Central memory CD8-positive, alpha-beta T cell (primary cell): Measurements from ENCODE around the gene NFYC.

ENCODE experiments used
- ATAC-seq: fragments of 150-1000 bp; cut with Tn5 transposase; replicated peaks from 2 replicates; pipeline ENCODE4 v1.10.0; 2022; ENCODE audit warnings: mild to moderate bottlenecking, moderate FRiP score, moderate number of reproducible peaks; ENCODE audit not compliant: poor library complexity, severe bottlenecking; ENCODE audit errors: extremely low read depth
- DNase-seq, 2 donors: peaks; one replicate each; pipeline ENCODE4 v3.0.0; 2021; ENCODE audit warnings: low spot score in 2 of 2
- H3K27ac Mint-ChIP-seq: one replicate; pipeline ENCODE4 v1.8.0; 2022; ENCODE audit warnings: low read depth, mild to moderate bottlenecking, moderate library complexity, mixed read lengths
- H3K27me3 Mint-ChIP-seq: one replicate; pipeline ENCODE4 v1.8.0; 2022; ENCODE audit warnings: mixed read lengths
- H3K36me3 Mint-ChIP-seq: one replicate; pipeline ENCODE4 v1.8.0; 2022; ENCODE audit warnings: mild to moderate bottlenecking, moderate library complexity, mixed read lengths; ENCODE audit not compliant: insufficient read depth
- H3K4me1 Mint-ChIP-seq: one replicate; pipeline ENCODE4 v1.8.0; 2022; ENCODE audit warnings: mixed read lengths
- H3K4me3 Mint-ChIP-seq: one replicate; pipeline ENCODE4 v1.8.0; 2022; ENCODE audit warnings: mild to moderate bottlenecking, moderate library complexity, mixed read lengths
- H3K9me3 Mint-ChIP-seq: one replicate; pipeline ENCODE4 v1.8.0; 2022; ENCODE audit warnings: mixed read lengths

The NFYC gene

DNA sequence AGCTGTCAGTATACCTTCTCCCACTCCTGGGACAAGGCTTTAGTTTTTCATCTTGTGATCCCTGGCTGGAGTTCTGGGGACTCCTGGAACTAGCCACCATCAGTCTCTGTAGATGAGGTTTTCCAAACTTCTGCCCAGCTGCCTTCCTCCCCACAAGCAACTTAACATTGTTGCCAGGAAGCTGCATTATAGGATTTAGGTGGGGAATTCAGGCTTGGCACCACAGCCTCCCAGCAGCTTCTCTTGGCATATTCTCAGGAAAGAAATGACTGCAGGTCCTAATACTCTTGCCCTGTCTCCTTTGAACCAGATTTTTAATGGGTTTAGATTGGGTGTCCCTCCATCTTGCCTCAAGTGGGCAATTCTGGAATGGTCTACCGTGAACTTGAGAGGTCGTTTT, 73.5 kb downstream of the NFYC start:
- ATAC-seq (no peak), DNase-seq (no peak)
- Mint-ChIP-seq H3K27me3 (no peaks in the 10 kb centered on the region), H3K27ac (no peak overlapping the region), H3K4me3 (no peak overlapping the region), H3K36me3 (peaks cover 41% of the 10 kb centered on the region), H3K9me3 (no peaks in the 10 kb centered on the region), H3K4me1 (peaks cover 17% of the 10 kb centered on the region)

- Mint-ChIP-seq H3K4me1 (peaks cover 17% of the 10 kb centered on the region), H3K36me3 (peaks cover 44% of the 10 kb centered on the region), H3K9me3 (no peaks in the 10 kb centered on the region), H3K27me3 (no peaks in the 10 kb centered on the region), H3K27ac (no peak overlapping the region), H3K4me3 (no peak overlapping the region)
- DNase-seq (no peak), ATAC-seq (no peak)
These were observed 74.5 kb downstream of the NFYC start for GRCh38 chr1:40766017-40766416.

- DNase-seq (no peak), ATAC-seq (no peak)
- peaks cover 17% of the 10 kb centered on the region for H3K4me1 Mint-ChIP-seq
- no peak overlapping the region for H3K4me3 Mint-ChIP-seq
- no peaks in the 10 kb centered on the region for H3K9me3 Mint-ChIP-seq
- H3K36me3 Mint-ChIP-seq: peaks cover 49% of the 10 kb centered on the region
- no peaks in the 10 kb centered on the region for H3K27me3 Mint-ChIP-seq
- no peak overlapping the region for H3K27ac Mint-ChIP-seq
These were observed 75.1 kb downstream of the NFYC start for GRCh38 chr1:40766560-40766959.

DNA sequence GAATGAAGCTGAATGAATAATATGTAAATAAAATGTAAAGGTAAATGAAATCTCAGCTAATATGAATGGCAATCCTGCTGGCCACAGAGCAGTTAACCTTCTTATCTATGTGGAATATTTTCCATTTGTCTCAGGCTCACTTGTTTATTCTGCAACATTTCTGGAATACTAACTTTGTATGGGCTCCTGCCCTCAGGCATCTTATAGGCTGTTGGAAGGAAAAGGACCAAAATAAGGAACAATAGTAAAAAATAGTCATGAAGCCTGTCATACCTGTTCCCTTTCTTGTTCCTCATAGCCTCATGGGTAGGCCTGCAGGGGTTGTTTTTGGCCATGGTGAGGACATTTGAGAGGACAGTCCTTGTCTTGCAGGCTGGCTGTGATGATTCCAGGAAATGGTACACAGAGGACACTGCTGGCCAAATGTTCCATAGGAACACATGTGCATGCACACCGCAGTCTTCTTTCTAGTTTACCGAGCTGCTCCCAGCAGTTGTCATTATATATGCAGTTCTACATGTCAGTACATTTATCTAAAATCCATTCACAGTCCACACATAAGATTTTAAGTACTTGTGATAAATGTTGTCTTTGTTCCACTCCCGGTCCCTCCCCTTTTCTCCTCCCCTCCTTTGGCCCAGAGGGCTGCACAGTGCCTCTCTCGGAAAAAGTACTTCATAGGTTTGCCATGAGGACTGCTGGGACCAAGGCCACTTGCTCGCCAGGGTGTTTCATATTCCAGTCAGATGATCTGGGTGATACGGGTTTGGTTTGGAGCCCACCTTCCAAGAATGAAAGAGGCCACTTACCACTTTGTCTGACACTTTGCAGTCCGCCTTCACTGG, 76.9 kb downstream of the NFYC start:
- H3K27me3 Mint-ChIP-seq: no peaks in the 10 kb centered on the region
- ATAC-seq: no peak
- no peaks in the 10 kb centered on the region for H3K9me3 Mint-ChIP-seq

DNA sequence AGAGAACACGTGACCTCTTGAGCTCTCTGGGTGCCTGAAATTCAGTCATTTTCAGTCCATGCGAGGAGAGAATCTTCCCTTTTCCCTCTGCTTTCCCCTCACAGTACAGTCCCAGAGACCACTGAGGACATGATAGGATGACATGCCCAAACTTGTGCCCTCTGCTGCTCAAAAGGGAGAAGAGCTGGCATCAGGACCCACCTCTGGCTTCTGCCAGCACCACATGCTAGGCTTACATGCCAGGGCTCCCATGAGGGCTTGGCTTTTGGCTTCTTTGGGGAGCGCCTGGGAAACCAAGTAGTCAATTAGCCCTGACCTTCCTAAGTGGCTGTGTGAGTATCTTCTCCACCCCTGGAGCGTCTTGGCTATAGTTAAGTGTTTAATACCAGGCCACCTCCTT, 78.3 kb downstream of the NFYC start:
- DNase-seq (no peak), ATAC-seq (no peak)
- no peaks in the 10 kb centered on the region for H3K4me1 Mint-ChIP-seq
- H3K9me3 Mint-ChIP-seq: no peaks in the 10 kb centered on the region
- peaks cover 45% of the 10 kb centered on the region for H3K36me3 Mint-ChIP-seq
- no peaks in the 10 kb centered on the region for H3K27me3 Mint-ChIP-seq
- no peak overlapping the region for H3K27ac Mint-ChIP-seq
- no peak overlapping the region for H3K4me3 Mint-ChIP-seq

More for the DNA sequence above, 76.9 kb downstream of the NFYC start:
- H3K36me3 Mint-ChIP-seq: peaks cover 54% of the 10 kb centered on the region
- H3K4me1 Mint-ChIP-seq: peaks cover 11% of the 10 kb centered on the region
- no peak overlapping the region for H3K27ac Mint-ChIP-seq
- no peak overlapping the region for H3K4me3 Mint-ChIP-seq
- DNase-seq: no peak

DNA sequence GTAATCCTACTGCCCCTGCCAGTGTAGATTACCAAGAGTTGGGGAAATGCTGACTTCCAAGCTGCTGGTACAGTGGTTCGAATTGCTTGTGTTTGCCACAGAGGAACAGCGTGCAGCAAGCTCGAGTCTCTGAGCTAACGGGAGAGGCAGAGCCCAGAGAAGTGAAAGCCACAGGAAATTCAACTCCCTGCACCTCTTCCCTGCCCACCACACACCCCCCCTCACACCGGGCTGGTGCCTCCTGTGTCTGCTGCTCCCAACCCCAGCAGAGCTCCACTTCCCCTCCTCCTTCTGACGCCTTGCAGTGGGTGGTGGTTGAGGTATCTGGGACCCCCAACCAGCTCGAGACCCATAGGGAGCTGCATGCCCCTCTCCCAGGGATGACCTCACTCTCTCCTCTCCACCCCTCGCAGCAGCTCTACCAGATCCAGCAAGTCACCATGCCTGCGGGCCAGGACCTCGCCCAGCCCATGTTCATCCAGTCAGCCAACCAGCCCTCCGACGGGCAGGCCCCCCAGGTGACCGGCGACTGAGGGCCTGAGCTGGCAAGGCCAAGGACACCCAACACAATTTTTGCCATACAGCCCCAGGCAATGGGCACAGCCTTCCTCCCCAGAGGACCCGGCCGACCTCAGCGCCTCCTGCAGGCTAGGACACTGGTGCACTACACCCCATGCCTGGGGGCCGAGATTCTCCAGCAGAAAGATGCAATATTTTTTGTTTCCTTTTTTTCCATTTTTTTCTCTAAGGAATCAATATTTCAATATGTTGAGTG, 79.0 kb downstream of the NFYC start:
- Mint-ChIP-seq H3K4me1 (no peaks in the 10 kb centered on the region), H3K4me3 (no peak overlapping the region), H3K27ac (no peak overlapping the region), H3K36me3 (peaks cover 47% of the 10 kb centered on the region), H3K27me3 (no peaks in the 10 kb centered on the region), H3K9me3 (no peaks in the 10 kb centered on the region)
- ATAC-seq (no peak), DNase-seq (no peak)

- H3K27me3 Mint-ChIP-seq: no peaks in the 10 kb centered on the region
- DNase-seq: no peak
- peaks cover 39% of the 10 kb centered on the region for H3K36me3 Mint-ChIP-seq
- no peak for ATAC-seq
- no peaks in the 10 kb centered on the region for H3K9me3 Mint-ChIP-seq
- no peak overlapping the region for H3K4me3 Mint-ChIP-seq
- H3K27ac Mint-ChIP-seq: peak overlapping the region; percentile 35
- no peaks in the 10 kb centered on the region for H3K4me1 Mint-ChIP-seq
These were observed 80.8 kb downstream of the NFYC start for GRCh38 chr1:40772146-40772955.

- ATAC-seq (no peak), DNase-seq (no peak)
- peaks cover 32% of the 10 kb centered on the region for H3K36me3 Mint-ChIP-seq
- no peaks in the 10 kb centered on the region for H3K27me3 Mint-ChIP-seq
- no peak overlapping the region for H3K4me3 Mint-ChIP-seq
- no peaks in the 10 kb centered on the region for H3K4me1 Mint-ChIP-seq
- H3K27ac Mint-ChIP-seq: no peak overlapping the region
- H3K9me3 Mint-ChIP-seq: no peaks in the 10 kb centered on the region
These were observed 82.3 kb downstream of the NFYC start for GRCh38 chr1:40773748-40774265.

GRCh38 chr1:40774266-40774998, 82.9 kb downstream of the NFYC start:
- H3K4me1 Mint-ChIP-seq: no peaks in the 10 kb centered on the region
- H3K9me3 Mint-ChIP-seq: no peaks in the 10 kb centered on the region

GRCh38 chr1:40776236-40777072, 85.0 kb downstream of the NFYC start:
- H3K9me3 Mint-ChIP-seq: no peaks in the 10 kb centered on the region

More at GRCh38 chr1:40774266-40774998, 82.9 kb downstream of the NFYC start:
- ATAC-seq: no peak
- Mint-ChIP-seq H3K4me3 (no peak overlapping the region), H3K27me3 (no peaks in the 10 kb centered on the region), H3K36me3 (peaks cover 32% of the 10 kb centered on the region), H3K27ac (no peak overlapping the region)
- peak in 1 of 2 donors; percentile 51 for DNase-seq

GRCh38 chr1:40777224-40777970, 85.9 kb downstream of the NFYC start:
- Mint-ChIP-seq H3K4me3 (no peak overlapping the region), H3K4me1 (no peaks in the 10 kb centered on the region), H3K9me3 (no peaks in the 10 kb centered on the region), H3K36me3 (peaks cover 12% of the 10 kb centered on the region), H3K27me3 (peaks cover 13% of the 10 kb centered on the region), H3K27ac (no peak overlapping the region)
- ATAC-seq: no peak
- no peak for DNase-seq

More at GRCh38 chr1:40776236-40777072, 85.0 kb downstream of the NFYC start:
- peaks cover 5% of the 10 kb centered on the region for H3K27me3 Mint-ChIP-seq
- H3K36me3 Mint-ChIP-seq: peaks cover 19% of the 10 kb centered on the region
- no peak overlapping the region for H3K4me3 Mint-ChIP-seq
- DNase-seq: no peak
- H3K4me1 Mint-ChIP-seq: no peaks in the 10 kb centered on the region
- ATAC-seq: no peak
- H3K27ac Mint-ChIP-seq: peak overlapping the region; percentile 44
